H9 (cell line): ENCODE measurements around the gene SELENOI. TPM values are rescaled to one million over a fixed set of nuclear protein-coding genes. Genes with fewer than 3 reads are reported as not detected.

Source experiments
- DNase-seq: peaks from one replicate; pipeline ENCODE4 v3.0.0-alpha.2; 2017
- H2AFZ ChIP-seq: one replicate; pipeline ENCODE4 v1.6.1; 2013; ENCODE audit warnings: mild to moderate bottlenecking, low read length, control low read depth, moderate library complexity
- H2AK5ac ChIP-seq: 2 replicates; pipeline ENCODE4 v1.6.1; 2013; ENCODE audit warnings: low read length, control low read depth, mixed read lengths; ENCODE audit not compliant: insufficient read length
- H2BK120ac ChIP-seq: one replicate; pipeline ENCODE4 v1.6.1; 2013; ENCODE audit warnings: low read depth, mild to moderate bottlenecking, low read length, control low read depth, inconsistent platforms; ENCODE audit not compliant: poor library complexity, severe bottlenecking
- H2BK12ac ChIP-seq: 2 replicates; pipeline ENCODE4 v1.6.1; 2013; ENCODE audit warnings: low read length, control low read depth, mixed read lengths, low read depth; ENCODE audit not compliant: insufficient read length
- H2BK15ac ChIP-seq: 2 replicates; pipeline ENCODE4 v1.6.1; 2013; ENCODE audit warnings: low read depth, low read length, control low read depth
- H2BK20ac ChIP-seq: one replicate; pipeline ENCODE4 v1.6.1; 2013; ENCODE audit warnings: low read depth, mild to moderate bottlenecking, low read length, control low read depth, inconsistent platforms; ENCODE audit not compliant: poor library complexity, severe bottlenecking
- H2BK5ac ChIP-seq: 2 replicates; pipeline ENCODE4 v1.6.1; 2013; ENCODE audit warnings: low read length, control low read depth, mixed read lengths; ENCODE audit not compliant: insufficient read length
- H3K14ac ChIP-seq: 2 replicates; pipeline ENCODE4 v1.6.1; 2013; ENCODE audit warnings: low read length, control low read depth; ENCODE audit not compliant: insufficient read depth
- H3K18ac ChIP-seq: 2 replicates; pipeline ENCODE4 v1.6.1; 2013; ENCODE audit warnings: low read depth, mild to moderate bottlenecking, mixed read lengths, low read length, control low read depth; ENCODE audit not compliant: insufficient read length
- H3K23ac ChIP-seq: 2 replicates; pipeline ENCODE4 v1.6.1; 2013; ENCODE audit warnings: low read length, control low read depth, mixed read lengths, low read depth; ENCODE audit not compliant: insufficient read length
- H3K23me2 ChIP-seq: 2 replicates; pipeline ENCODE4 v1.6.1; 2013; ENCODE audit warnings: low read depth, mild to moderate bottlenecking, mixed read lengths, low read length, control low read depth; ENCODE audit not compliant: insufficient read length, poor library complexity, severe bottlenecking
- H3K27ac ChIP-seq: 2 replicates; pipeline ENCODE4 v1.5.1; 2013; ENCODE audit warnings: low read length, control low read depth, mixed read lengths, low read depth; ENCODE audit not compliant: insufficient read length
- H3K27me3 ChIP-seq: 2 replicates; pipeline ENCODE4 v1.6.1; 2013; ENCODE audit warnings: low read length, control low read depth, inconsistent platforms; ENCODE audit not compliant: insufficient read depth
- H3K4ac ChIP-seq: 2 replicates; pipeline ENCODE4 v1.6.1; 2013; ENCODE audit warnings: low read depth, mild to moderate bottlenecking, control low read depth, inconsistent platforms, low read length, moderate library complexity
- H3K4me1 ChIP-seq: 2 replicates; pipeline ENCODE4 v1.6.1; 2013; ENCODE audit warnings: low read length, control low read depth, inconsistent platforms; ENCODE audit not compliant: insufficient read depth
- H3K4me2 ChIP-seq: 2 replicates; pipeline ENCODE4 v1.6.1; 2013; ENCODE audit warnings: low read length, control low read depth, mixed read lengths; ENCODE audit not compliant: insufficient read length, insufficient read depth
- H3K56ac ChIP-seq: 2 replicates; pipeline ENCODE4 v1.6.1; 2013; ENCODE audit warnings: low read depth, mild to moderate bottlenecking, mixed read lengths, low read length, control low read depth; ENCODE audit not compliant: insufficient read length
- H3K79me1 ChIP-seq: 2 replicates; pipeline ENCODE4 v1.6.1; 2013; ENCODE audit warnings: low read depth, mild to moderate bottlenecking, moderate library complexity, low read length, control low read depth, inconsistent platforms; ENCODE audit not compliant: insufficient read depth, poor library complexity, severe bottlenecking
- H3K79me2 ChIP-seq: 2 replicates; pipeline ENCODE4 v1.6.1; 2013; ENCODE audit warnings: low read length, control low read depth, inconsistent platforms; ENCODE audit not compliant: insufficient read depth
- H3K9ac ChIP-seq: 2 replicates; pipeline ENCODE4 v1.6.1; 2013; ENCODE audit warnings: low read length, control low read depth, mixed read lengths; ENCODE audit not compliant: insufficient read length; ENCODE audit errors: extremely low read depth
- H3K9me3 ChIP-seq: one replicate; pipeline ENCODE4 v1.6.1; 2013; ENCODE audit warnings: low read depth, low read length, inconsistent platforms; ENCODE audit not compliant: control insufficient read depth
- H3T11ph ChIP-seq: one replicate; pipeline ENCODE4 v1.6.1; 2013; ENCODE audit warnings: mild to moderate bottlenecking, low read length, control low read depth, inconsistent platforms
- H4K20me1 ChIP-seq: one replicate; pipeline ENCODE4 v1.6.1; 2013; ENCODE audit not compliant: control insufficient read depth, insufficient read length, insufficient read depth
- H4K5ac ChIP-seq: 2 replicates; pipeline ENCODE4 v1.6.1; 2013; ENCODE audit warnings: low read depth, mild to moderate bottlenecking, mixed read lengths, low read length, control low read depth; ENCODE audit not compliant: insufficient read length
- H4K8ac ChIP-seq: replicated peaks from 2 replicates; pipeline ENCODE4 v1.6.1; 2013; ENCODE audit warnings: low read length, control low read depth, mixed read lengths, low read depth; ENCODE audit not compliant: insufficient read length
- H4K91ac ChIP-seq: 2 replicates; pipeline ENCODE4 v1.6.1; 2013; ENCODE audit warnings: low read depth, mild to moderate bottlenecking, moderate library complexity, mixed read lengths, low read length, control low read depth; ENCODE audit not compliant: insufficient read length
- H3K27ac Mint-ChIP-seq, 3 experiments: 2 replicates in 2 of 3; 3 replicates in 1 of 3; pipeline ENCODE4 v1.8.0; 2020 to 2021; ENCODE audit warnings: mixed read lengths in 3 of 3, mild to moderate bottlenecking in 1 of 3, moderate library complexity in 1 of 3
- H3K27me3 Mint-ChIP-seq: 2 replicates; pipeline ENCODE4 v1.8.0; 2021; ENCODE audit warnings: low read depth, mild to moderate bottlenecking, moderate library complexity, mixed read lengths
- H3K36me3 Mint-ChIP-seq, 3 experiments: 2 replicates in 2 of 3; 3 replicates in 1 of 3; pipeline ENCODE4 v1.8.0; 2020 to 2021; ENCODE audit warnings: low read depth in 3 of 3, mixed read lengths in 3 of 3; ENCODE audit not compliant: insufficient read depth in 1 of 3
- H3K4me1 Mint-ChIP-seq, 2 experiments: 2 replicates each; pipeline ENCODE4 v1.8.0; 2020; ENCODE audit warnings: mixed read lengths in 2 of 2
- H3K4me3 Mint-ChIP-seq, 2 experiments: 2 replicates in 1 of 2; 3 replicates in 1 of 2; pipeline ENCODE4 v1.8.0; 2020 to 2021; ENCODE audit warnings: mild to moderate bottlenecking in 2 of 2, mixed read lengths in 2 of 2, moderate library complexity in 1 of 2
- H3K9me3 Mint-ChIP-seq, 2 experiments: 2 replicates in 1 of 2; 3 replicates in 1 of 2; pipeline ENCODE4 v1.8.0; 2020; ENCODE audit warnings: mild to moderate bottlenecking in 2 of 2, mixed read lengths in 2 of 2, moderate library complexity in 1 of 2
- WGBS: extraction: QIAGEN DNeasy Blood & Tissue Kit; methylation state at CpG from one replicate; pipeline ENCODE4 v1.1.7; 2013; ENCODE audit warnings: missing lambda C conversion rate, low lambda C conversion rate, mixed read lengths; ENCODE audit not compliant: insufficient read length; ENCODE audit errors: extremely low coverage; 5-methylcytosine and 5-hydroxymethylcytosine counted together
- total RNA-seq: library from RNA; stranded (reverse); gene quantifications from 2 replicates; pipeline ENCODE4 v1.2.1, GENCODE V29; 2021
- TF ChIP-seq, protein P1 (sequence below): fragments of 200-600 bp; sonication (generic); conservative IDR thresholded peaks from 3 replicates; pipeline ENCODE4 v1.8.0; 2021; ENCODE audit warnings: antibody characterized with exemption, mild to moderate bottlenecking

Gene SELENOI
- total RNA-seq, 1 experiment from 2014 or later, result 41.9 TPM

DNA sequence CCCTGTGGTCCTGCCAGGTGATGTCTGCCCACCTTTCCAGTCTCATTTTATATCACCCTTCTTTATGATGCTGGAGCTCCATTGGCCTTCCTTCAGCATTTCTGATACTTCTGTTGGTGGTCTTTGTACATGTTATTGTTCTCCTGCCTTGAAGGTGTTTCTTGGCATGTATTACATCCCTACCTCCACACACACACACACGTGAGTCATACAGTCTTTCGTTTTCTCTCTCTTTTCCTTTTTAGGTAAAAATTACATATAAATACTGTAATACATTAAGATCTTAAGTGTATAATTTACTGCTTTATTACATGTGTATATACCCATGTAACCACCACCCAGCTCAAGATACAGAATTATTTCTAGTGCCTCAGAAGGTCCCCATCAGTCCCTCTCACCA, 10.8 kb downstream of the SELENOI start:
- Histone ChIP-seq H4K8ac (no peak overlapping the region), H2AK5ac (no peak overlapping the region), H3K23ac (no peak overlapping the region), H2BK15ac (no peak overlapping the region), H2BK5ac (no peak overlapping the region), H3K4ac (no peak overlapping the region), H3T11ph (no peak overlapping the region), H2BK12ac (no peak overlapping the region), H3K79me1 (peaks cover 15% of the 10 kb centered on the region), H3K27me3 (no peaks in the 10 kb centered on the region), H3K79me2 (peaks cover 32% of the 10 kb centered on the region; the same call in 1 of the 2 replicates), H2BK20ac (no peak overlapping the region), H3K56ac (no peak overlapping the region), H2AFZ (no peak overlapping the region), H4K20me1 (no peaks in the 10 kb centered on the region), H3K4me2 (no peak overlapping the region), H3K9me3 (no peaks in the 10 kb centered on the region), H3K9ac (no peak overlapping the region), H3K23me2 (no peaks in the 10 kb centered on the region), H2BK120ac (no peak overlapping the region), H4K5ac (no peak overlapping the region), H3K18ac (no peak overlapping the region), H3K4me1 (no peaks in the 10 kb centered on the region; the same call in 1 of the 2 replicates), H4K91ac (no peak overlapping the region), H3K27ac (no peak overlapping the region), H3K14ac (no peak overlapping the region)
- peaks cover 0 to 7% (median 5%) of the 10 kb centered on the region in 3 experiments; a peak in 4 of 7 replicates for H3K36me3 Mint-ChIP-seq
- WGBS, result no CpG with 5 or more reads among the region's 2 CpGs
- TF ChIP-seq, protein P1, sequence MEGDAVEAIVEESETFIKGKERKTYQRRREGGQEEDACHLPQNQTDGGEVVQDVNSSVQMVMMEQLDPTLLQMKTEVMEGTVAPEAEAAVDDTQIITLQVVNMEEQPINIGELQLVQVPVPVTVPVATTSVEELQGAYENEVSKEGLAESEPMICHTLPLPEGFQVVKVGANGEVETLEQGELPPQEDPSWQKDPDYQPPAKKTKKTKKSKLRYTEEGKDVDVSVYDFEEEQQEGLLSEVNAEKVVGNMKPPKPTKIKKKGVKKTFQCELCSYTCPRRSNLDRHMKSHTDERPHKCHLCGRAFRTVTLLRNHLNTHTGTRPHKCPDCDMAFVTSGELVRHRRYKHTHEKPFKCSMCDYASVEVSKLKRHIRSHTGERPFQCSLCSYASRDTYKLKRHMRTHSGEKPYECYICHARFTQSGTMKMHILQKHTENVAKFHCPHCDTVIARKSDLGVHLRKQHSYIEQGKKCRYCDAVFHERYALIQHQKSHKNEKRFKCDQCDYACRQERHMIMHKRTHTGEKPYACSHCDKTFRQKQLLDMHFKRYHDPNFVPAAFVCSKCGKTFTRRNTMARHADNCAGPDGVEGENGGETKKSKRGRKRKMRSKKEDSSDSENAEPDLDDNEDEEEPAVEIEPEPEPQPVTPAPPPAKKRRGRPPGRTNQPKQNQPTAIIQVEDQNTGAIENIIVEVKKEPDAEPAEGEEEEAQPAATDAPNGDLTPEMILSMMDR, result no peak
- DNase-seq, result no peak
- H3K27ac Mint-ChIP-seq, result peak overlapping the region in 1 of 3 experiments; percentile 76; a peak in 2 of 7 replicates
- peaks cover 22 to 27% of the 10 kb centered on the region in 2 experiments for H3K4me1 Mint-ChIP-seq
- no peak overlapping the region for H3K4me3 Mint-ChIP-seq
- no peaks in the 10 kb centered on the region for H3K9me3 Mint-ChIP-seq
- H3K27me3 Mint-ChIP-seq, result no peaks in the 10 kb centered on the region
